Measurements from ENCODE around the gene RNASE11. TPM values are rescaled to one million over a fixed set of nuclear protein-coding genes. Genes with fewer than 3 reads are reported as not detected.

The RNASE11 gene
- total RNA-seq, 1 donor from 2014 or later, result not detected

DNA sequence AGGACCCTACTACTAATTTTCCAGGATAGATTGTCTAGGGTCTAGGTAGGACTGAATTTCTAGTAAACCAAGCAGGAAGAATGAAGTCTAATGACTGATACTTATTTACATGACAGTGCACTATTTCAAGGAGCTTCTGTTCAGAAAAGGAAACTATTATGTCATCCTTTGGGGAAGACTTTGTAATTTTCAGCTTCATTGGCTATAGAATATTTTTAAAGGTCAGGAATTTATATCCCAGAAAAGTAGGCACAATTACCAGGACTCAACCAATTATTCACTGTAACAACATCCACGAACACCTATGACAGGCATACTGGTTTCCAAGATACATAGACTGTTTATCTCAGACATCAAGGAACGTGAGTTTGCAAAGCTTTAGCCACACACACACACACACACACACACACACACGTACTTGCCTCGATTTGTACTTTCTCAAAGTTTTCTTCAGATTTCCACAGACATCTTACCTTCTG, 30.5 kb upstream of the RNASE11 start:
- no peaks in the 10 kb centered on the region for H3K9me3 ChIP-seq
- TF ChIP-seq POLR2AphosphoS5 (IDR thresholded peaks at IDR 0.05; ENCODE audit: insufficient read depth in 1 of 2, low read depth in 1 of 2) (no peak), POLR2A (IDR thresholded peaks at IDR 0.05) (no peak)
- TF ChIP-seq, protein P1, sequence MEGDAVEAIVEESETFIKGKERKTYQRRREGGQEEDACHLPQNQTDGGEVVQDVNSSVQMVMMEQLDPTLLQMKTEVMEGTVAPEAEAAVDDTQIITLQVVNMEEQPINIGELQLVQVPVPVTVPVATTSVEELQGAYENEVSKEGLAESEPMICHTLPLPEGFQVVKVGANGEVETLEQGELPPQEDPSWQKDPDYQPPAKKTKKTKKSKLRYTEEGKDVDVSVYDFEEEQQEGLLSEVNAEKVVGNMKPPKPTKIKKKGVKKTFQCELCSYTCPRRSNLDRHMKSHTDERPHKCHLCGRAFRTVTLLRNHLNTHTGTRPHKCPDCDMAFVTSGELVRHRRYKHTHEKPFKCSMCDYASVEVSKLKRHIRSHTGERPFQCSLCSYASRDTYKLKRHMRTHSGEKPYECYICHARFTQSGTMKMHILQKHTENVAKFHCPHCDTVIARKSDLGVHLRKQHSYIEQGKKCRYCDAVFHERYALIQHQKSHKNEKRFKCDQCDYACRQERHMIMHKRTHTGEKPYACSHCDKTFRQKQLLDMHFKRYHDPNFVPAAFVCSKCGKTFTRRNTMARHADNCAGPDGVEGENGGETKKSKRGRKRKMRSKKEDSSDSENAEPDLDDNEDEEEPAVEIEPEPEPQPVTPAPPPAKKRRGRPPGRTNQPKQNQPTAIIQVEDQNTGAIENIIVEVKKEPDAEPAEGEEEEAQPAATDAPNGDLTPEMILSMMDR (IDR thresholded peaks at IDR 0.05), result no peak
- H3K27me3 ChIP-seq, result no peaks in the 10 kb centered on the region
- no peak for DNase-seq (ENCODE audit: extremely low spot score in 2 of 2)
- H3K27ac ChIP-seq, result no peak overlapping the region
- no peaks in the 10 kb centered on the region for H3K36me3 ChIP-seq
- intact Hi-C loops (cut with DNase I), result loop anchor here (10.0 kb wide), 2 partner anchors 154 to 204 kb away; partner anchors contain the start of genes PIP4P1, PNP and TEP1
- no peak overlapping the region for H3K4me3 ChIP-seq
- H3K4me1 ChIP-seq, result peaks cover 16% of the 10 kb centered on the region

DNA sequence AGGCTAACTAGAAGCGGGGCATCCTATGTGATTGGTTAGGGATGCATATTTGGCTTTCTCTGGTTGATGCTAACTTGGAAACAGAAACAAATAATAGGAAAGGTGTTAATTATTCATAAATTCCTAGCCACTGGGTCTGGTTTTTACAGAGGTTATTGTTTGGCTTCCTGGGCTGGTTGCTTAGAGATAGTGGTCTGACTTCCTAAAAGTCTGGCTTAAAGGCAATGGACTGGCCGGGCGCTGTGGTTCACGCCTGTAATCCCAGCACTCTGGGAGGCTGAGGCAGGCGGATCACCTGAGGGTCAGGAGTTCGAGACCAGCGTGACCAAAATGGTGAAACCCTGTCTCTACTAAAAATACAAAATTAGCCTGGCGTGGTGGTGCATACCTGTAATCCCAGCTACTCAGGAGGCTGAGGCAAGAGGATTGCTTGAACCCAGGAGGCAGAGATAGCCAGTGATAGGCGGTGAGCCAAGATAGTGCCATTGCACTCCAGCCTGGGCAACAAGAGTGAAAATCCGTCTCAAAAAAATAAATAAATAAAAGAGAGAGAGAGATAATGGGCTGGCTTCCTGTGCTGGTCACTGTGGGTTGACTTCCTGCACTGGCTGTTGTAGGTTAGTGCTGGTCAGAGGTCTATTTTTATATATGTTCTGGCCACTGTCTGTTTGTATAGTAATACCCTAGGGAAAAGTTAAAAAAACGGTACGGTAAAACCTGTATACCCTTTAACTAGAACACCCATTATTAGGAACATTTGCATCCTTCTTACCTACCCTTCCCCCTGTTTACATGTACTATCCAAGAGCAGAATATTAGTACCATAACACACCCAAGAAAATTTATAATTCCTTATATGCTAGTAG, 29.6 kb upstream of the RNASE11 start:
- Histone ChIP-seq H3K9me3 (no peaks in the 10 kb centered on the region), H3K4me3 (no peak overlapping the region), H3K27me3 (no peaks in the 10 kb centered on the region), H3K36me3 (no peaks in the 10 kb centered on the region), H3K4me1 (peaks cover 10% of the 10 kb centered on the region), H3K27ac (no peak overlapping the region)
- no peak for DNase-seq (ENCODE audit: extremely low spot score in 2 of 2)
- TF ChIP-seq POLR2AphosphoS5 (IDR thresholded peaks at IDR 0.05; ENCODE audit: insufficient read depth in 1 of 2, low read depth in 1 of 2), result no peak
- TF ChIP-seq, protein P1 (IDR thresholded peaks at IDR 0.05), result no peak
- no peak for TF ChIP-seq POLR2A (IDR thresholded peaks at IDR 0.05)
- intact Hi-C loops (cut with DNase I), result loop anchor here (10.0 kb wide), 2 partner anchors 153 to 203 kb away; partner anchors contain the start of genes PIP4P1, PNP and TEP1

DNA sequence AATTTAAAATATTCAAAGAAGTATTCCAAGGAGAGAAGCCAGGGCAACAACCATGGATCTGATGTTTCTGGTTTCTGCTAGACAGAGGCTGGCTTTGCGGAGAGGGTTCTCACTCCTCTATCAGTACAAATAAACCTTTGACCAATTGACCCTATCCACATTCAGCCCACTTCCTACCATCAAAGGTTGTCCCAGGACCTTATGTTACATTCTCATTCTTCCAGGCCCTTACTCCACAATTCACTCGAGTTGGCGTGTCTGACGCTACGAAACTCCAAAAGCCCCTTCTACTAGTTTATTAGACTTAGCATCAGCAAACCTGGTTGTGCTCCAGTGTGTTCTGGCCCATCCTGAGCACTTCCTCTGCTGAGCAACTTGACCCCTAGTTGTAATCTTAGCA, 28.2 kb upstream of the RNASE11 start:
- Histone ChIP-seq H3K9me3 (no peaks in the 10 kb centered on the region), H3K4me1 (peaks cover 10% of the 10 kb centered on the region), H3K27ac (no peak overlapping the region), H3K27me3 (no peaks in the 10 kb centered on the region), H3K4me3 (no peak overlapping the region), H3K36me3 (no peaks in the 10 kb centered on the region)
- no peak for TF ChIP-seq POLR2AphosphoS5 (IDR thresholded peaks at IDR 0.05; ENCODE audit: insufficient read depth in 1 of 2, low read depth in 1 of 2)
- no peak for TF ChIP-seq POLR2A (IDR thresholded peaks at IDR 0.05)
- TF ChIP-seq, protein P1 (IDR thresholded peaks at IDR 0.05), result no peak
- intact Hi-C loops (cut with DNase I), result loop anchor here (10.0 kb wide), 2 partner anchors 151 to 201 kb away; partner anchors contain the start of genes PIP4P1, PNP and TEP1
- no peak for DNase-seq (ENCODE audit: extremely low spot score in 2 of 2)

DNA sequence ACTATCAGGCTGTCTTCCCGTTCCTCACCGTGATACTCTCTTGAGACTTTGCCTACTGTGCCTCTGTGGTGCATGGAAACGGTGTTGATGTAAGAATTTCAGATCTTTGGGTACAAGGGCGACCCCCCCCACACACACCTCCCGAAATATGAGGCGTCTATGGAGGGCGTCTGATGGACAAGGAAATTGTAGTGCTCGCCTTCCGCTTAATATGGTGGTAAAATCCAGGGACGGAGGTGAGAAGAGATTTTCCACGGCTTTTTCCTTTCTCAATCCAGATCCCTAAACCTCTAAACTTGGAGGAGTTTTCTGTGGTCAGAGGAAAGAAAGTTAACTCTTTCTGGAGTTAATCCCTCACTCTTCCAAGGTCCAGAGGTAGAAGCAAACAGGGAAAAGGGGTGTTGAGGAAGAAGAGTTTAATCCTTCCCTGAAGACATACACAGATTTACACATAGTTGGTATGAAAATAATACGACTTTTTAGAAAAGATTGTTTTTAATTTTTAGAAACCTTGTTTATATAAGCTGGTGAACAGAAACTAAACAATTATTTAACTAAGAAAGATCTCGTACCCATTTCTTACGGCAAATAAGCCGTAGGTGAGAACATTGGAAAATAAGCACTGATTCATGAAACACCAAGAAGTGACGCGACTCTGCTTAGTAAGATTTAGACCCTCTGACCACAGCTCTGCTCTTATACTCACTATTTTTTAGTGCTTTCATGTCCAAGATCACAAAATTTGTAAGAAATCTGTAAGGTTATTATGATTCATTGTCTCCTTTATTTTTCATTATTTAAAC, 26.4 kb upstream of the RNASE11 start:
- no peaks in the 10 kb centered on the region for H3K36me3 ChIP-seq
- TF ChIP-seq POLR2AphosphoS5 (IDR thresholded peaks at IDR 0.05; ENCODE audit: insufficient read depth in 1 of 2, low read depth in 1 of 2) (no peak), POLR2A (IDR thresholded peaks at IDR 0.05) (no peak)
- TF ChIP-seq, protein P1 (IDR thresholded peaks at IDR 0.05), result no peak
- H3K27ac ChIP-seq, result peak overlapping the region; percentile 82
- no peaks in the 10 kb centered on the region for H3K9me3 ChIP-seq
- intact Hi-C loops (cut with DNase I), result loop anchor here (5.0 to 10.0 kb wide), 4 partner anchors 149 to 287 kb away; partner anchors contain the start of genes PARP2, PIP4P1, PNP and TEP1
- H3K4me3 ChIP-seq, result peak overlapping the region; percentile 50 to 64
- H3K27me3 ChIP-seq, result no peaks in the 10 kb centered on the region
- no peak for DNase-seq (ENCODE audit: extremely low spot score in 2 of 2)
- H3K4me1 ChIP-seq, result peaks cover 18% of the 10 kb centered on the region
